Stimulated activated CD4-positive, alpha-beta T cell treated with anti-CD3 and anti-CD28 coated beads, Interleukin-15, amount 100 ng/mL, for 24 hours (primary cell): Measurements from ENCODE around the gene COPZ2.
A peak's percentile ranks its signal among the peaks of the same experiment; 100 is the strongest.

ENCODE experiments used
- DNase-seq: peaks from one replicate; pipeline ENCODE4 v3.0.0-alpha.2; 2020

Gene COPZ2

DNA sequence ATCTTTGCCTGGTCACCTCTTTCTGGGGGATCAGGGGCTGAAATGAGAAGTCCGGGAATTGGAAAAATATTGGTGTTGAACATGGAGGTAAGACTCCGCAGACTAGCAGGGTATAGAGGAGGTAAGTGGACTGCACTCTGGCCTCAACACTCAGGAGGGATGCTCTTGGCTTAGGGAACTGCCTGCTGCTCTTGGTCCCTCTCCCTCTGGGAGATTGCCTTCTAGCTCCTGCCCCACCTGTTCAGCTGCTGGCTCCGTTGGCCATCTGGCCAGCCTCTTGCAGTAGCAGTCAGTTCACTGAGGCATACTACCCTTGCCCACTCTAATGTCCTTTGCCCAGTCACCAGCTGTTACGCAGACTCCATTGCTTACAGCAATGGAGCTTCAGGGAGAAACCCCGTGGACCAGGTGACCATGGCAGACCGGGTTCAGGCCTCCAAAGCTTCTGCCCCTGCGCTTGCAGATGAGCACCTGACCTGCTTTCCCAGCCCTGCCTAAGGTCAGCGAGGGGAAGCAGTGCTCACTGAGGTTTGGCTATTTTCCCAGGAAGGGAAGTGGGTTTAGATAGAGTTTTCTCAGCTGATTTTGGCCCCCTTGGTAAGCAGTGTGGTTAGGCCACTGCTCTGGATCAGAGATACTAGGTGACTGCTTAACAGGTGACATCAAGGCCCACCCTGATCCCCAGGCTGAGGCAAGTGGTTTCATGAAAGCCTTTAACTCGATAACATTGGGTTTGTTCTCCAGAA is 54.8 kb downstream of the COPZ2 start:
- no peak for DNase-seq

DNA sequence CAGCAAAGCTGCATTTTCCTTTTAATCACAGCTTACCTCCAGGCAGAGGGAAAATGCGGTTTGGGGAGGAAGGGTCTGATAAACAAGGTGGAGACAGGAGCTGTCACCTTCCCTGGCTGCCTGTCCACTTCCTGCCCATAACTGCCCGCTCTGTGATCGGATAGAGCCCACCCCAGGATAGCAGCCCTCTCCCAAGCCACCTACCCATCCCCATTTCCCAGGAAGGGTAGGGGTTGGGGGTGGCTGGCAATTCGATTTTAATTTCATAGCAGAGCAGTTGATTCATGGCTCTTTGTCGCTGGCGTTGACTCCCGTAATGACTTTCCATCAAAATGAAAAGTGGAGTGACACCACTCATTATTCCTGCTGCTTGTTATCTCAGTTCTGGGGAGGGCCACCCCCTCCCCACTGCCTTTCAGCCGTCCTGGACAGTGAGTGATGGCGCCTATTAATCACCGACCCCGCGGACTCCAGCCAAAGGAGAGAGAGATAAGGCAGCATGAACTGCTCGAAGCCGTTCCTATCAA is 55.4 kb downstream of the COPZ2 start:
- no peak for DNase-seq

DNA sequence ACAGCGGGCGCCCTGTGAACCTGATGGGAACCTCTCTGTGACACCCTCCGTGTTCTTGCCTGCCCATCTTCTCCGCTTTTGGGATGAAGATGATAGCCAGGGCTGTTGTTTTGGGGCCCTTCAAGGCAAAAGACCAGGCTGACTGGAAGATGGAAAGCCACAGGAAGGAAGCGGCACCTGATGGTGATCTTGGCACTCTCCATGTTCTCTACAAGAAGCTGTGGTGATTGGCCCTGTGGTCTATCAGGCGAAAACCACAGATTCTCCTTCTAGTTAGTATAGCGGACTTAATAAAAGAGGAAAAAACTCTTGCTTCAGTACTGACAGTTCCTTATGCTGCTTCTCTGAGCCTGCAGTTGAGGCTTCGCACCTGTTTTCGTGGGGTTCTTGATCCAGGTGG is 56.1 kb downstream of the COPZ2 start:
- DNase-seq: no peak

DNA sequence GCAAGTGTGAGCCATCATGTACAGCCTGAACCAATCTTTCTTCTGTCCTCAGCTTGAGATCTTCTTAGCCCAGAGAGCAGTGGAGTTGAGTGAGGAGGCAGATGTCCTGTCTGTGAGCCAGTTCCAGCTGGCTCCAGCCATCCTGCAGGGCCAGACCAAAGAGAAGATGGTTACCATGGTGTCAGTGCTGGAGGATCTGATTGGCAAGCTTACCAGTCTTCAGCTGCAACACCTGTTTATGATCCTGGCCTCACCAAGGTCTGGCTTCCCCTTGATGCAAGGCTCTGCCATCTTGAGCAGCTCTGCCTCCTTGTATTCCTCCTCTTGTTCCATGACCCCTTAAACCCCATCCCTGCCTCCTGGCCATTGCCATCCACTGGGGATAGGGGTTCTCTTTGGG is 57.1 kb downstream of the COPZ2 start:
- DNase-seq: no peak

DNA sequence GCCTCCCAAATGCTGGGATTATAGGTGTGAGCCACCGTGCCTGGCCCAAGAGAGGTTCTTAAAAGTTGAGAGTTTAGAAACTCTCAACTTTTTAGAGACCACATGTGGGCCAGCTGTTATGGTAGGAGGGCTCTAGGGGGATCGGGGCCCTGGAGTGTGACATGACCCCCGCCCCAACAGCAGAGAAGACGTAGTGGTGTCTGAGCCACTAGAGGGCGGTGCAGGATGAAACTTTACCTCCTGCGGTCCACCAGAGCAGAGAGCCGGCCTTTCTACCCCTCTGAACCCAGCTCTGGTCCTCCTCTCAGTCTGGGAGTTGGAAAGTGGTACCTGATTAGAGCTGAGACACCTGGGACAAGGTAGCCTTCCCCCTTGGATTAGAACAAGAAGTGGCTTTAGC is 59.3 kb downstream of the COPZ2 start:
- DNase-seq: peak; percentile 63
